ENCODE measurements around the gene CEPT1. TPM values are rescaled to one million over a fixed set of nuclear protein-coding genes. Genes with fewer than 3 reads are reported as not detected.

The CEPT1 gene
- total and polyA plus RNA-seq, 2 of the 8 experiments (the other 6 are each of a cell fraction or from before 2014, with no cell fraction given): 18.5 to 28.6 TPM

DNA sequence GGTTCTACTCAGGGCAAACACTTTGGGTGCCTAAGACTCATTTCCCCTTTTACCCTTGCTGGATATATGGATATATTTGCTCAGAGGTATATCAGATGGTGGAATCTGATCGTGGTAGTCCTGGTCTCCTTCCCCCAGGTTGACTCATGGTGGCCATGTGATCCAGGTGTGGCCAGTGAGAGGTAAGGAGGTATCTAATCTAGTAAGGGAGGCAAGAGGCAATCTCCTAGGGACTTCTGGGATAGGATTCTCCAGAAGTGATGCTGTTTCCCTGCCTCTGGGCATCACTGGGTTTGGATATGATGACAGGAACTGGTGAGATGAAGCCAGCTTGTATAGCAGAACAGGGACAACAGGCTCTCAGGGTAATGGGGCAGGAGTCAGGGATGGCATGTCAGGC is 68.9 kb downstream of the CEPT1 start (continued):
- no peak for TF ChIP-seq HDAC2 (IDR thresholded peaks at IDR 0.05; ENCODE audit: borderline replicate concordance in 1 of 2, low read depth in 2 of 2, low read length in 2 of 2)
- TF ChIP-seq CTBP2 (IDR thresholded peaks at IDR 0.05; ENCODE audit: borderline replicate concordance, insufficient read depth, insufficient read length, low read length): no peak
- TF ChIP-seq KDM5A (IDR thresholded peaks at IDR 0.05; ENCODE audit: low read length): no peak
- no peak for TF ChIP-seq CHD2 (IDR thresholded peaks at IDR 0.05; ENCODE audit: low read length)
